Measurements from ENCODE around the gene TTC7B. TPM values are rescaled to one million over a fixed set of nuclear protein-coding genes. Genes with fewer than 3 reads are reported as not detected.

The TTC7B gene
- total RNA-seq, 2 donors from 2014 or later: 25.0 to 40.7 TPM

DNA sequence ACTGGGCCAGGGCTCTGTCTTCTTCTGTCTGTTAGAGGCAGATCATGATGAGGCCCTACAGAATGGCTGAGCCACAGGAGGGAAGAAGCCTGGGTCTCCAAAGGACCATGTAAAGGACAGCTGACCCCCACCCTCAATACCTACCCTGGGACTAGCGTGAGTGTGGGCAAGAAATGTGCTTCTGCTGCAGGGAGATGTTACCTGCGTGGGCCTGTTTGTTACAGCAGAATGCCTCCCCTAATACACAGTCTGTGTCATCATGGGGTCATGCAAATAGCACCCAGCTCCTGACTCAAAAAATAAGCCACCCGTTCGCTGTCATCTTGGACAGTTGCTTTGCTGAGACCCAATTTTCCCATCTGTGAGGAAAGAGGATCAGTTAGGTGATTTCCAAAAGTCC is 328.8 kb downstream of the TTC7B start:
- no peak for DNase-seq (ENCODE audit: low spot score)

DNA sequence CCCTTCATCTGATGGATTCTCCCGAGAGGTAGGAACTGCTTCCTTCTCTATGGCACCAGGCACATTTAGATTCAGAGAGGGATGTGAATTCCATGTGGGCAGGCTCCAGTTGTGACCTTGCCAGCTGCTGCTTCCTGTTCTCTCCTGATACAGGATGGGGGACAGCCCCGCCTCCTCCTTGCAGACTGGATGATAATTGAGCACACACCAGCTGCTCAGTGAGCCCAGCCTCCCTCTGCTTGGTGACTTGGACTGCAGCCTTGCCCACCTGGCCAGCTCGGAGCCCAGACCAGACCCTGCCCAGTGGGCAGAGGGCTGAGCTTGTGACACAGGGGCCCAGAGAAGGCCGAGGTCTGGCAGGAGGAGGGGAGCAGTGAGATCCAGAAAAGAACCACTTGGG is 329.2 kb downstream of the TTC7B start:
- Histone ChIP-seq H3K36me3 (no peaks in the 10 kb centered on the region), H3K4me3 (no peak overlapping the region), H3K9me3 (no peaks in the 10 kb centered on the region), H3K27ac (no peak overlapping the region), H3K27me3 (replicated peaks; ENCODE audit: insufficient read depth) (no peaks in the 10 kb centered on the region), H3K4me1 (replicated peaks) (no peaks in the 10 kb centered on the region)
- intact Hi-C loops (cut with DNase I): no loop called here
- WGBS: 68% methylated on average over 4 of the region's 4 CpGs
- no peak for TF ChIP-seq POLR2A (IDR thresholded peaks at IDR 0.05)
- no peak for DNase-seq (ENCODE audit: low spot score)

More for the DNA sequence above, 328.8 kb downstream of the TTC7B start:
- intact Hi-C loops (cut with DNase I): no loop called here
- no peaks in the 10 kb centered on the region for H3K27me3 ChIP-seq (replicated peaks; ENCODE audit: insufficient read depth)
- no peaks in the 10 kb centered on the region for H3K36me3 ChIP-seq
- H3K4me3 ChIP-seq: no peak overlapping the region
- TF ChIP-seq, protein P1, sequence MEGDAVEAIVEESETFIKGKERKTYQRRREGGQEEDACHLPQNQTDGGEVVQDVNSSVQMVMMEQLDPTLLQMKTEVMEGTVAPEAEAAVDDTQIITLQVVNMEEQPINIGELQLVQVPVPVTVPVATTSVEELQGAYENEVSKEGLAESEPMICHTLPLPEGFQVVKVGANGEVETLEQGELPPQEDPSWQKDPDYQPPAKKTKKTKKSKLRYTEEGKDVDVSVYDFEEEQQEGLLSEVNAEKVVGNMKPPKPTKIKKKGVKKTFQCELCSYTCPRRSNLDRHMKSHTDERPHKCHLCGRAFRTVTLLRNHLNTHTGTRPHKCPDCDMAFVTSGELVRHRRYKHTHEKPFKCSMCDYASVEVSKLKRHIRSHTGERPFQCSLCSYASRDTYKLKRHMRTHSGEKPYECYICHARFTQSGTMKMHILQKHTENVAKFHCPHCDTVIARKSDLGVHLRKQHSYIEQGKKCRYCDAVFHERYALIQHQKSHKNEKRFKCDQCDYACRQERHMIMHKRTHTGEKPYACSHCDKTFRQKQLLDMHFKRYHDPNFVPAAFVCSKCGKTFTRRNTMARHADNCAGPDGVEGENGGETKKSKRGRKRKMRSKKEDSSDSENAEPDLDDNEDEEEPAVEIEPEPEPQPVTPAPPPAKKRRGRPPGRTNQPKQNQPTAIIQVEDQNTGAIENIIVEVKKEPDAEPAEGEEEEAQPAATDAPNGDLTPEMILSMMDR (IDR thresholded peaks at IDR 0.05): no peak
- H3K4me1 ChIP-seq (replicated peaks): no peaks in the 10 kb centered on the region
- WGBS: 95% methylated on average over 4 of the region's 4 CpGs
- no peak overlapping the region for H3K27ac ChIP-seq
- H3K9me3 ChIP-seq: no peaks in the 10 kb centered on the region

DNA sequence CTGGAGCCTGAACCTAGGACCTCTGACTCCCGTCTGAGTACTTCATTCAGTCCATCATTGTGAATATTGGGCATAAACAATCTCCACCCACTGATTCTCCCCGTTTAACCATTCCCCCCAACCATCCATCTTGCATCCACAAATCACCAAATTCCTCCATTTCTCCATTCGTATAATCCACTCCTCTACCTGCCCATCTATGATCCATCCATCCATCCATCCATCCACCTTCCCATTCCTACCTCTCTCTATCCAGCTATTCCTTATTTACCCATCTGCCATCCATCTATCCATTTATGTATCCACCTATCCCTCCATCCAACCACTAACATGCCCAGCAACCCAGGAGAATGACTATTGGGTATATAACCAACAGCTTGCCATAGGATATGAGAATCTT is 331.9 kb downstream of the TTC7B start:
- intact Hi-C loops (cut with DNase I): no loop called here
- Histone ChIP-seq H3K36me3 (no peaks in the 10 kb centered on the region), H3K4me3 (no peak overlapping the region), H3K27me3 (replicated peaks; ENCODE audit: insufficient read depth) (no peaks in the 10 kb centered on the region), H3K9me3 (no peaks in the 10 kb centered on the region), H3K4me1 (replicated peaks) (no peaks in the 10 kb centered on the region), H3K27ac (no peak overlapping the region)
- DNase-seq (ENCODE audit: low spot score): no peak
- TF ChIP-seq, protein P1 (IDR thresholded peaks at IDR 0.05): no peak
- no peak for TF ChIP-seq POLR2A (IDR thresholded peaks at IDR 0.05)
- no peak for TF ChIP-seq POLR2AphosphoS5 (IDR thresholded peaks at IDR 0.05)
- 89% methylated on average over 3 of the region's 3 CpGs for WGBS

DNA sequence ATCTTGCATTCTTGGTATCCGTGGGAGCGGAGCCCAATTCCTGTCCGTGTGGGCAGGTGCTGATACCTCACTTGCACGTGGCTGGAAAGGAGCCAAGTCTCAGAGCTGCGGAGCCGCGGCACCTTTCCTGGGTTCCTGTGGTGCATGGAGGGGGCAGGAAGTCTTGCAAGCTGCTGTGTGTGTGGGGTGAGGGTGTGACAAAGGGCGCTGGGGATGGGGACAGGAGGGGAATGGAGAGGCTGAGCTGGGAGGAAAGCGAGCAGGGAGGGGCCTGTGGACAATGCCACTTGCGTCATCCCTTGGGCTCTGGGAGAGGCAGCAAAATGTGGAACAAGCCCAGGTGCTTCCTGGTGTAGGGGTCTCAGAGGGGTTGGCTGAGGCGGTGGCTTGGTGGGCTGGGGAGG is 332.7 kb downstream of the TTC7B start:
- 33% methylated on average over 11 of the region's 11 CpGs for WGBS
- intact Hi-C loops (cut with DNase I): no loop called here
- DNase-seq (ENCODE audit: low spot score): no peak
- H3K4me1 ChIP-seq (replicated peaks): no peaks in the 10 kb centered on the region
- no peaks in the 10 kb centered on the region for H3K36me3 ChIP-seq
- no peak for TF ChIP-seq POLR2AphosphoS5 (IDR thresholded peaks at IDR 0.05)
- TF ChIP-seq, protein P1 (IDR thresholded peaks at IDR 0.05): no peak
- no peak for TF ChIP-seq POLR2A (IDR thresholded peaks at IDR 0.05)
- H3K4me3 ChIP-seq: no peak overlapping the region
- H3K27me3 ChIP-seq (replicated peaks; ENCODE audit: insufficient read depth): no peaks in the 10 kb centered on the region
- no peak overlapping the region for H3K27ac ChIP-seq
- no peaks in the 10 kb centered on the region for H3K9me3 ChIP-seq

DNA sequence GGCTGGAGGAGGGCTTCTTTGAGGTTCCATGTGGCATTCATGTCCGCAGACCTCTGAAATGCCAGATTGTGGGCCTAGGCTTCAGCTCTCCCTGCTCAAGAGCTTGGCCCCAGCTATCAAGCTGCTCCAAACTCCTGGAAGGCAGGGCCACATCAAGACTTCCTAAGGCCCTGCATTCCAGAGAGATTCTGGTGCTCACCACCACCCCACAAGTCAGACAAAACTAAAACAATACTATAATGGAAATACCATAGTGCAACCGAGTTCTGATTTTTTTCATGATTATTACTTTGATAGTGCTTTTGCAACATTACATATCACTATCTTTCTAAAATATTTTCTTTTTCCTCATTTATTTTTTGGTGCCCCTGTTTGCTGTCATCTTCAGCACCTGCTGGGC is 333.1 kb downstream of the TTC7B start:
- H3K4me3 ChIP-seq: no peak overlapping the region
- intact Hi-C loops (cut with DNase I): no loop called here
- H3K9me3 ChIP-seq: no peaks in the 10 kb centered on the region
- H3K27me3 ChIP-seq (replicated peaks; ENCODE audit: insufficient read depth): no peaks in the 10 kb centered on the region
- WGBS: 79% methylated on average over 2 of the region's 2 CpGs
- no peaks in the 10 kb centered on the region for H3K36me3 ChIP-seq
- no peak for DNase-seq (ENCODE audit: low spot score)
- no peaks in the 10 kb centered on the region for H3K4me1 ChIP-seq (replicated peaks)
- TF ChIP-seq, protein P1 (IDR thresholded peaks at IDR 0.05): no peak
- TF ChIP-seq POLR2A (IDR thresholded peaks at IDR 0.05) (no peak), POLR2AphosphoS5 (IDR thresholded peaks at IDR 0.05) (no peak)
- no peak overlapping the region for H3K27ac ChIP-seq

All from prostate gland (tissue), 2 donors.